ENCODE results near the gene UGT8. TPM values are rescaled to one million over a fixed set of nuclear protein-coding genes. Genes with fewer than 3 reads are reported as not detected.

Gene UGT8
- total and polyA plus RNA-seq, 7 donors: under 0.01 to 13.6 (median 1.5) TPM; not detected in 1

GRCh38 chr4:114653675-114654074 lies 55.1 kb downstream of the UGT8 start:
- TF ChIP-seq POLR2AphosphoS5 (IDR thresholded peaks at IDR 0.05) (no peak), EP300 (IDR thresholded peaks at IDR 0.05) (no peak), POLR2A (IDR thresholded peaks at IDR 0.05) (no peak), CTCF (IDR thresholded peaks at IDR 0.05) (no peak)
- H3K36me3 ChIP-seq: no peaks in the 10 kb centered on the region
- H3K4me3 ChIP-seq: no peak overlapping the region
- H3K27me3 ChIP-seq: no peaks in the 10 kb centered on the region
- H3K9me3 ChIP-seq: no peaks in the 10 kb centered on the region
- intact Hi-C loops (cut with DNase I): no loop called here
- H3K4me1 ChIP-seq: no peaks in the 10 kb centered on the region
- no peak for DNase-seq
- WGBS, 2 donors: 98 to 100% methylated on average over 1 of the region's 1 CpG
- no peak overlapping the region for H3K27ac ChIP-seq

- Histone ChIP-seq H3K27me3 (no peaks in the 10 kb centered on the region), H3K4me3 (no peak overlapping the region), H3K36me3 (no peaks in the 10 kb centered on the region), H3K27ac (no peak overlapping the region), H3K4me1 (no peaks in the 10 kb centered on the region), H3K9me3 (no peaks in the 10 kb centered on the region)
- DNase-seq: no peak
- TF ChIP-seq POLR2A (IDR thresholded peaks at IDR 0.05): no peak
- no peak for TF ChIP-seq CTCF (IDR thresholded peaks at IDR 0.05)
- TF ChIP-seq EP300 (IDR thresholded peaks at IDR 0.05): no peak
- no peak for TF ChIP-seq POLR2AphosphoS5 (IDR thresholded peaks at IDR 0.05)
- intact Hi-C loops (cut with DNase I): no loop called here
- WGBS, 2 donors: 26 to 62% methylated on average over 2 of the region's 2 CpGs
These were observed 56.0 kb downstream of the UGT8 start for GRCh38 chr4:114654592-114654991.

- Histone ChIP-seq H3K4me3 (no peak overlapping the region), H3K36me3 (no peaks in the 10 kb centered on the region), H3K27me3 (no peaks in the 10 kb centered on the region), H3K9me3 (no peaks in the 10 kb centered on the region), H3K4me1 (no peaks in the 10 kb centered on the region), H3K27ac (no peak overlapping the region)
- intact Hi-C loops (cut with DNase I): no loop called here
- TF ChIP-seq POLR2AphosphoS5 (IDR thresholded peaks at IDR 0.05) (no peak), CTCF (IDR thresholded peaks at IDR 0.05) (no peak), EP300 (IDR thresholded peaks at IDR 0.05) (no peak), POLR2A (IDR thresholded peaks at IDR 0.05) (no peak)
- DNase-seq: no peak
These were observed 59.6 kb downstream of the UGT8 start for GRCh38 chr4:114658179-114658578.

GRCh38 chr4:114658776-114659175 lies 60.2 kb downstream of the UGT8 start:
- no peak for DNase-seq
- Histone ChIP-seq H3K27ac (no peak overlapping the region), H3K27me3 (no peaks in the 10 kb centered on the region), H3K4me3 (no peak overlapping the region), H3K36me3 (no peaks in the 10 kb centered on the region), H3K9me3 (no peaks in the 10 kb centered on the region), H3K4me1 (no peaks in the 10 kb centered on the region)
- intact Hi-C loops (cut with DNase I): no loop called here
- TF ChIP-seq EP300 (IDR thresholded peaks at IDR 0.05): no peak
- no peak for TF ChIP-seq POLR2AphosphoS5 (IDR thresholded peaks at IDR 0.05)
- no peak for TF ChIP-seq POLR2A (IDR thresholded peaks at IDR 0.05)
- TF ChIP-seq CTCF (IDR thresholded peaks at IDR 0.05): no peak
- 69 to 88% methylated on average over 4 of the region's 4 CpGs for WGBS, 2 donors

- WGBS, 2 donors: 2% methylated on average over 4 of the region's 4 CpGs
- intact Hi-C loops (cut with DNase I): no loop called here
- no peak for TF ChIP-seq POLR2A (IDR thresholded peaks at IDR 0.05)
- no peak for TF ChIP-seq POLR2AphosphoS5 (IDR thresholded peaks at IDR 0.05)
- TF ChIP-seq EP300 (IDR thresholded peaks at IDR 0.05): no peak
- TF ChIP-seq CTCF (IDR thresholded peaks at IDR 0.05): peak in 3 of 4 experiments; percentile 39 to 63 (median 41)
- Histone ChIP-seq H3K36me3 (no peaks in the 10 kb centered on the region), H3K4me1 (no peaks in the 10 kb centered on the region), H3K4me3 (no peak overlapping the region), H3K27ac (no peak overlapping the region), H3K27me3 (no peaks in the 10 kb centered on the region), H3K9me3 (no peaks in the 10 kb centered on the region)
- DNase-seq: no peak
These were observed 60.9 kb downstream of the UGT8 start for GRCh38 chr4:114659386-114660008.
